Measurements from ENCODE around the gene USP24. TPM values are rescaled to one million over a fixed set of nuclear protein-coding genes. Genes with fewer than 3 reads are reported as not detected.

Gene USP24
- polyA plus RNA-seq, 1 donor from 2014 or later = 29.5 TPM

- H3K36me3 ChIP-seq (ENCODE audit: insufficient read depth, low read length) = no peaks in the 10 kb centered on the region
- H3K9me2 ChIP-seq (ENCODE audit: insufficient read depth, low read length) = no peaks in the 10 kb centered on the region
Measured at GRCh38 chr1:55054396-55054795, 160.8 kb downstream of the USP24 start.

GRCh38 chr1:55053265-55053954 is 161.8 kb downstream of the USP24 start:
- no peak overlapping the region for H2AFZ ChIP-seq (ENCODE audit: low read depth, low read length)

More at GRCh38 chr1:55054396-55054795, 160.8 kb downstream of the USP24 start:
- no peaks in the 10 kb centered on the region for H3K27me3 ChIP-seq (ENCODE audit: insufficient read depth, low read depth, low read length)
- H3K79me2 ChIP-seq (replicated peaks; ENCODE audit: insufficient read depth, low read length) = no peaks in the 10 kb centered on the region
- H2AFZ ChIP-seq (ENCODE audit: low read depth, low read length) = no peak overlapping the region
- no peaks in the 10 kb centered on the region for H4K20me1 ChIP-seq (ENCODE audit: insufficient read depth)
- no peak overlapping the region for H3K4me2 ChIP-seq (ENCODE audit: low read length)
- H3K9me3 ChIP-seq (ENCODE audit: low read length) = no peaks in the 10 kb centered on the region
- H3K9ac ChIP-seq (ENCODE audit: low read length) = no peak overlapping the region
- TF ChIP-seq SMC3 (conservative IDR thresholded peaks at IDR 0.05; ENCODE audit: poor library complexity) = no peak
- TF ChIP-seq EZH2 (IDR thresholded peaks at IDR 0.05; ENCODE audit: borderline replicate concordance, insufficient read depth, low read length, poor library complexity, severe bottlenecking) = no peak
- TF ChIP-seq TAF1 (IDR thresholded peaks at IDR 0.05; ENCODE audit: low read depth) = no peak
- no peak for TF ChIP-seq RAD21 (conservative IDR thresholded peaks at IDR 0.05)
- TF ChIP-seq POLR2AphosphoS5 (IDR thresholded peaks at IDR 0.05) = no peak
- TF ChIP-seq MXI1 (conservative IDR thresholded peaks at IDR 0.05; ENCODE audit: poor library complexity, severe bottlenecking) = no peak
- TF ChIP-seq REST (IDR thresholded peaks at IDR 0.05; ENCODE audit: borderline replicate concordance) = no peak
- no peak for TF ChIP-seq EP300 (conservative IDR thresholded peaks at IDR 0.05; ENCODE audit: poor library complexity, severe bottlenecking)
- TF ChIP-seq CTCF (IDR thresholded peaks at IDR 0.05; ENCODE audit: poor library complexity, severe bottlenecking) = no peak
- H3K27ac ChIP-seq (ENCODE audit: low read length) = no peak overlapping the region
- H3K4me3 ChIP-seq (ENCODE audit: low read length) = no peak overlapping the region
- no peaks in the 10 kb centered on the region for H3F3A ChIP-seq (ENCODE audit: insufficient read depth, low read length, poor library complexity, severe bottlenecking)

More at GRCh38 chr1:55053265-55053954, 161.8 kb downstream of the USP24 start:
- no peak for TF ChIP-seq CTCF (IDR thresholded peaks at IDR 0.05; ENCODE audit: poor library complexity, severe bottlenecking)
- TF ChIP-seq SMC3 (conservative IDR thresholded peaks at IDR 0.05; ENCODE audit: poor library complexity) = no peak
- TF ChIP-seq MXI1 (conservative IDR thresholded peaks at IDR 0.05; ENCODE audit: poor library complexity, severe bottlenecking) = no peak
- no peak for TF ChIP-seq EP300 (conservative IDR thresholded peaks at IDR 0.05; ENCODE audit: poor library complexity, severe bottlenecking)
- H3K4me3 ChIP-seq (ENCODE audit: low read length) = no peak overlapping the region
- no peaks in the 10 kb centered on the region for H3K79me2 ChIP-seq (replicated peaks; ENCODE audit: insufficient read depth, low read length)
- no peaks in the 10 kb centered on the region for H3K36me3 ChIP-seq (ENCODE audit: insufficient read depth, low read length)
- H4K20me1 ChIP-seq (ENCODE audit: insufficient read depth) = no peaks in the 10 kb centered on the region
- no peak overlapping the region for H3K27ac ChIP-seq (ENCODE audit: low read length)
- H3K27me3 ChIP-seq (ENCODE audit: insufficient read depth, low read depth, low read length) = no peaks in the 10 kb centered on the region
- no peaks in the 10 kb centered on the region for H3F3A ChIP-seq (ENCODE audit: insufficient read depth, low read length, poor library complexity, severe bottlenecking)
- no peak overlapping the region for H3K4me2 ChIP-seq (ENCODE audit: low read length)
- no peaks in the 10 kb centered on the region for H3K9me3 ChIP-seq (ENCODE audit: low read length)
- H3K9ac ChIP-seq (ENCODE audit: low read length) = no peak overlapping the region
- no peaks in the 10 kb centered on the region for H3K9me2 ChIP-seq (ENCODE audit: insufficient read depth, low read length)

Data from neural cell (in vitro differentiated cells).